B cell (primary cell): ENCODE data around the gene PIM2.

Source experiments
- CTCF ChIP-seq: fragments of 200-600 bp; IDR thresholded peaks from one replicate; pipeline ENCODE4 v1.8.0; 2022; ENCODE audit warnings: antibody characterized with exemption, mild to moderate bottlenecking
- EZH2 ChIP-seq: IDR thresholded peaks from 2 replicates; pipeline ENCODE4 v1.6.1; 2012; ENCODE audit warnings: borderline replicate concordance, low read depth, mild to moderate bottlenecking, moderate library complexity, low read length; ENCODE audit not compliant: insufficient read depth, poor library complexity, severe bottlenecking

GRCh38 chrX:48864210-48864609, 54.6 kb downstream of the PIM2 start:
- no peak for TF ChIP-seq CTCF
- no peak for TF ChIP-seq EZH2
